ENCODE results near the gene TLX1. TPM values are rescaled to one million over a fixed set of nuclear protein-coding genes. Genes with fewer than 3 reads are reported as not detected.

Gene TLX1
- total and polyA plus RNA-seq, 9 of the 15 experiments (the other 6 are each of a cell fraction or from before 2014, with no cell fraction given): 0.03 to 3.3 (median 0.19) TPM; not detected in 1

GRCh38 chr10:101097881-101098280, 33.2 kb upstream of the TLX1 start:
- DNase-seq (ENCODE audit: extremely low read depth in 1 of 4, low spot score in 3 of 4) (no peak), ATAC-seq (no peak), FAIRE-seq (no peak)
- no peaks in the 10 kb centered on the region for H3K9me3 ChIP-seq (replicated peaks; ENCODE audit: control insufficient read depth, insufficient read depth, low read depth, low read length)
- H3K79me2 ChIP-seq (ENCODE audit: control insufficient read depth, insufficient read depth, low read length): no peaks in the 10 kb centered on the region
- BruUV-seq (replicated peaks): no TSS peak
- no peak overlapping the region for H3K4me3 ChIP-seq
- H3K9me1 ChIP-seq (ENCODE audit: control insufficient read depth, insufficient read depth, low read length): no peaks in the 10 kb centered on the region
- H4K20me1 ChIP-seq (replicated peaks; ENCODE audit: control insufficient read depth, insufficient read depth, low read length): no peaks in the 10 kb centered on the region
- peaks cover 0 to 47% of the 10 kb centered on the region in 2 experiments; a peak in 2 of 5 replicates for H3K27me3 ChIP-seq (ENCODE audit: control insufficient read depth in 2 of 2, insufficient read depth in 2 of 2, low read length in 2 of 2)
- peaks cover 0 to 5% of the 10 kb centered on the region in 2 experiments; a peak in 2 of 5 replicates for H3K4me1 ChIP-seq (replicated peaks in 1 of 2; ENCODE audit: control insufficient read depth in 2 of 2, insufficient read depth in 2 of 2, low read length in 2 of 2)
- no peak overlapping the region for H3K4me2 ChIP-seq (ENCODE audit: insufficient read depth, low read length)
- TF ChIP-seq ZNF280A (IDR thresholded peaks at IDR 0.05; ENCODE audit: low read depth, partially characterized antibody) (no peak), CHD4 (IDR thresholded peaks at IDR 0.05; ENCODE audit: insufficient read depth, insufficient replicate concordance, low read depth, low read length, poor library complexity, severe bottlenecking) (no peak), ZNF696 (CRISPR knock-in tag; conservative IDR thresholded peaks at IDR 0.05) (no peak), ZNF717 (CRISPR knock-in tag; IDR thresholded peaks at IDR 0.05) (no peak), MITF (IDR thresholded peaks at IDR 0.05) (no peak), RFX7 (CRISPR knock-in tag; IDR thresholded peaks at IDR 0.05) (no peak), ILK (tag; IDR thresholded peaks at IDR 0.05; ENCODE audit: borderline replicate concordance, low read depth) (no peak)
- intact Hi-C loops (cut with micrococcal nuclease) (no loop called here), in situ Hi-C loops (cut with MboI) (loop anchor here (5.0 kb wide), 1 partner anchor 44 kb away; no protein-coding TSS in a partner anchor)
- WGBS (ENCODE audit: insufficient coverage, low coverage, missing lambda C conversion rate): 0% methylated on average over 2 of the region's 4 CpGs
- no peaks in the 10 kb centered on the region for H3K36me3 ChIP-seq (ENCODE audit: control insufficient read depth, insufficient read depth, low read length)
- H2AFZ ChIP-seq (ENCODE audit: low read depth, low read length): no peak overlapping the region
- POLR2A ChIA-PET: interaction anchor here (0.7 to 1.6 kb wide), 3 partner anchors 44 to 91 kb away, joined by 3 to 4 read pairs (median 4); no protein-coding TSS in a partner anchor
- H3K9ac ChIP-seq (ENCODE audit: insufficient read depth in 1 of 2, low read depth in 2 of 2, low read length in 2 of 2): no peak overlapping the region
- CTCF ChIA-PET (ENCODE audit: low intra/inter-chr PET ratio): no interaction called here
- no peak overlapping the region for H3K27ac ChIP-seq (ENCODE audit: extremely low read depth, low read depth, low read length)
